ACHN (cell line): ENCODE results near the gene LRFN4.
"Not testable (repeated sequence)": the region's sequence is repeated elsewhere in the genome, so short reads cannot be mapped to it uniquely, and the experiment has no call there.

ENCODE experiments used
- DNase-seq: peaks from one replicate; pipeline ENCODE4 v3.0.0-alpha.2; 2015
- in situ Hi-C: cut with HindIII; loops from 2 replicates; pipeline ENCODE4 v1.10.0; 2017; ENCODE audit warnings: low sequenced_read_pairs, low pct_ligation_motif_present, low pct_unique_long_range_greater_than_20kb

Gene LRFN4

GRCh38 chr11:66856496-66857233, at the start of gene LRFN4:
TSS of gene LRFN4 (plus strand) at chr11:66857064. CDS start at chr11:66857745, 681 bp downstream.
- peak; percentile 30 for DNase-seq
- in situ Hi-C loops, result no loop called here

GRCh38 chr11:66809592-66809991, 47.3 kb upstream of the LRFN4 start:
- no peak for DNase-seq

GRCh38 chr11:66810576-66811185, 46.2 kb upstream of the LRFN4 start:
- in situ Hi-C loops, result no loop called here
- no peak for DNase-seq

More at GRCh38 chr11:66809592-66809991, 47.3 kb upstream of the LRFN4 start:
- in situ Hi-C loops, result no loop called here

- no peak for DNase-seq
- in situ Hi-C loops, result no loop called here
Measured at GRCh38 chr11:66814678-66815077, 42.2 kb upstream of the LRFN4 start.

GRCh38 chr11:66815646-66816045, 41.2 kb upstream of the LRFN4 start:
- DNase-seq, result no peak
- in situ Hi-C loops, result no loop called here

- in situ Hi-C loops, result no loop called here
- DNase-seq, result no peak
Measured at GRCh38 chr11:66818231-66818955, 38.5 kb upstream of the LRFN4 start.

- no peak for DNase-seq
- in situ Hi-C loops, result no loop called here
Measured at GRCh38 chr11:66820381-66820780, 36.5 kb upstream of the LRFN4 start.

- no peak for DNase-seq
- in situ Hi-C loops, result no loop called here
Measured at GRCh38 chr11:66820901-66821300, 36.0 kb upstream of the LRFN4 start.

GRCh38 chr11:66823700-66824099, 33.2 kb upstream of the LRFN4 start:
- no peak for DNase-seq
- in situ Hi-C loops, result no loop called here

GRCh38 chr11:66824573-66824972, 32.3 kb upstream of the LRFN4 start:
- DNase-seq, in situ Hi-C loops: not testable (repeated sequence)

GRCh38 chr11:66834539-66834845, 22.4 kb upstream of the LRFN4 start:
- in situ Hi-C loops, result no loop called here

GRCh38 chr11:66834943-66835342, 21.9 kb upstream of the LRFN4 start:
- in situ Hi-C loops, result no loop called here
- DNase-seq, result no peak

More at GRCh38 chr11:66834539-66834845, 22.4 kb upstream of the LRFN4 start:
- DNase-seq, result no peak

GRCh38 chr11:66835768-66836405, 21.0 kb upstream of the LRFN4 start:
- in situ Hi-C loops, result no loop called here
- no peak for DNase-seq

- in situ Hi-C loops, result no loop called here
- DNase-seq, result no peak
Measured at GRCh38 chr11:66840317-66841091, 16.4 kb upstream of the LRFN4 start.

GRCh38 chr11:66841861-66842260, 15.0 kb upstream of the LRFN4 start:
- DNase-seq, result no peak
- in situ Hi-C loops, result no loop called here

- in situ Hi-C loops, result no loop called here
- DNase-seq, result no peak
Measured at GRCh38 chr11:66842501-66842895, 14.4 kb upstream of the LRFN4 start.

GRCh38 chr11:66842896-66843775, 13.7 kb upstream of the LRFN4 start, which contains the start of gene RCE1:
TSS of gene RCE1 (plus strand) at chr11:66843441. CDS start at chr11:66843456, 15 bp downstream.
- peak; percentile 89 for DNase-seq
- in situ Hi-C loops, result no loop called here
